Muscle of leg (tissue), 11 donors: ENCODE measurements around the gene CNOT1. TPM values are rescaled to one million over a fixed set of nuclear protein-coding genes. Genes with fewer than 3 reads are reported as not detected.

Experiments
- DNase-seq: peaks from one replicate; pipeline ENCODE4 v3.0.0; 2013
- H3K27ac ChIP-seq: one replicate; pipeline ENCODE4 v1.5.1; 2013; ENCODE audit warnings: mild to moderate bottlenecking, low read length, control low read depth
- H3K27me3 ChIP-seq: one replicate; pipeline ENCODE4 v1.6.1; 2013; ENCODE audit warnings: low read length; ENCODE audit not compliant: control insufficient read depth, insufficient read depth
- H3K36me3 ChIP-seq: one replicate; pipeline ENCODE4 v1.6.1; 2013; ENCODE audit warnings: low read length; ENCODE audit not compliant: control insufficient read depth, insufficient read depth
- H3K4me1 ChIP-seq: one replicate; pipeline ENCODE4 v1.6.1; 2013; ENCODE audit warnings: low read length; ENCODE audit not compliant: control insufficient read depth, insufficient read depth
- H3K4me3 ChIP-seq: one replicate; pipeline ENCODE4 v1.5.1; 2013; ENCODE audit warnings: low read length, control low read depth
- H3K9me3 ChIP-seq: replicated peaks from 2 replicates; pipeline ENCODE4 v1.6.1; 2013; ENCODE audit warnings: low read depth, low read length; ENCODE audit not compliant: control insufficient read depth
- WGBS: methylation state at CpG from one replicate; pipeline ENCODE4 v1.1.5; 2013; ENCODE audit warnings: missing lambda C conversion rate; ENCODE audit not compliant: insufficient coverage; 5-methylcytosine and 5-hydroxymethylcytosine counted together
- polyA plus RNA-seq, 8 donors: library from polyadenylated mRNA; unstranded; fragments of 120-200 nt; gene quantifications; one replicate each; pipeline versions ENCODE4 v1.2.1 to v1.2.3, GENCODE V29; 2013; ENCODE audit warnings: inconsistent platforms in 1 of 8, low replicate concordance in 1 of 8; ENCODE audit not compliant: insufficient read length in 8 of 8, insufficient read depth in 1 of 8
- total RNA-seq: library from RNA; stranded (reverse); fragments of 120-200 nt; gene quantifications from one replicate; pipeline ENCODE4 v1.2.4, GENCODE V29; 2013

The CNOT1 gene
- total and polyA plus RNA-seq, 9 donors: 85.1 to 121 (median 99.9) TPM

DNA sequence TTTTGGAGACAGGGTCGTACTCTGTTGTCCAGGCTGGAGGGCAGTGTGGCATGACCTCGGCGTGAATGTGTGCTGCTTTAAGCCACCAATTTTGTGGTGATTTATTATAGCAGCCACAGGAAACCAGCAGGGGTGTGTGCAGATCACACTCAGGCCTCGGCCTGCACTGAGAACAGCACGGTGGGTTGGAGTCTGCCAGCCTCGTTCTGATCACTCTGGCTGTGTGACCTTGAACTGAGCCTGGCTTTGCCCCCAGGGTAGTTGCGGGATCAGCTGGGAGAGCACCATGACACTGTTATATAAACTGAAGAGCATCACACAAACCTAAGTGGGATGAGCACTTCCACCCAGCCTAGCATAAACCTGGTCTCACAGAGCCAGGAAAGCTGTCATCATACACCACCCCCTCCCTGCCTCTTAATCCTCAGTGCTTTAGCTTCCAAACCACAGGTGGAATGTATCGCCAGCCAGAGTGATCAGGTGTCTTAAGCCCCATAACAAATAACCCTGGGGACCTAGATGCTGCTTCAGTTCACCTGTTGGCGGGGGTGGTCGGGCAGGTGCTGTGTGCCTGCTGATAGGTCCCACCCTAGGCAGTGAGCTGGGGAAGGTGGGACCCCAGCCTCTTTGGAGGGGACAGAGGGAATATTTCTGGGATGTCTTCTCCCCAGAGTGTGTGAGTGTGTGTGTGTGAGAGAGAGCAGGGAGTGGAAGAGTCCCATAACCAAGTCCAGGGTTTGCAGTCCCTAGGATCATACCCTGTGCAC, 158.2 kb downstream of the CNOT1 start:
- DNase-seq: no peak
- Histone ChIP-seq H3K36me3 (no peaks in the 10 kb centered on the region), H3K27ac (no peak overlapping the region), H3K9me3 (no peaks in the 10 kb centered on the region), H3K4me1 (peaks cover 3% of the 10 kb centered on the region), H3K27me3 (peaks cover 26% of the 10 kb centered on the region), H3K4me3 (no peak overlapping the region)
- 34% methylated on average over 5 of the region's 10 CpGs for WGBS

Other genes starting within 250 kb of the CNOT1 start
- 7.1 TPM for gene GINS3, start 237.4 kb downstream of the CNOT1 start, total RNA-seq
- 10 to 100 TPM in 3 of 8 donors, 1 to 10 TPM in 5; 7.7 to 12.6 (median 9.1) TPM for gene GINS3, start 237.4 kb downstream of the CNOT1 start, polyA plus RNA-seq
- 8.5 TPM for gene NDRG4, start 129.7 kb downstream of the CNOT1 start, total RNA-seq
- 10 to 100 TPM; 12.2 to 24.6 (median 17.5) TPM for gene NDRG4, start 129.7 kb downstream of the CNOT1 start, polyA plus RNA-seq
- gene SETD6, start 114.3 kb downstream of the CNOT1 start, total RNA-seq: 12.0 TPM
- gene SETD6, start 114.3 kb downstream of the CNOT1 start, polyA plus RNA-seq: 10 to 100 TPM; 11.5 to 21.0 (median 14.9) TPM
- 5.8 TPM for gene SLC38A7, start 54.9 kb upstream of the CNOT1 start, total RNA-seq
- 10 to 100 TPM in 1 of 8 donors, 1 to 10 TPM in 7; 6.3 to 10.1 (median 8.0) TPM for gene SLC38A7, start 54.9 kb upstream of the CNOT1 start, polyA plus RNA-seq
- gene GOT2, start 104.5 kb upstream of the CNOT1 start, total RNA-seq: 33.5 TPM
- gene GOT2, start 104.5 kb upstream of the CNOT1 start, polyA plus RNA-seq: 10 to 100 TPM; 48.7 to 56.1 (median 53.4) TPM